Measurements from ENCODE around the gene POU6F2.

The POU6F2 gene

DNA sequence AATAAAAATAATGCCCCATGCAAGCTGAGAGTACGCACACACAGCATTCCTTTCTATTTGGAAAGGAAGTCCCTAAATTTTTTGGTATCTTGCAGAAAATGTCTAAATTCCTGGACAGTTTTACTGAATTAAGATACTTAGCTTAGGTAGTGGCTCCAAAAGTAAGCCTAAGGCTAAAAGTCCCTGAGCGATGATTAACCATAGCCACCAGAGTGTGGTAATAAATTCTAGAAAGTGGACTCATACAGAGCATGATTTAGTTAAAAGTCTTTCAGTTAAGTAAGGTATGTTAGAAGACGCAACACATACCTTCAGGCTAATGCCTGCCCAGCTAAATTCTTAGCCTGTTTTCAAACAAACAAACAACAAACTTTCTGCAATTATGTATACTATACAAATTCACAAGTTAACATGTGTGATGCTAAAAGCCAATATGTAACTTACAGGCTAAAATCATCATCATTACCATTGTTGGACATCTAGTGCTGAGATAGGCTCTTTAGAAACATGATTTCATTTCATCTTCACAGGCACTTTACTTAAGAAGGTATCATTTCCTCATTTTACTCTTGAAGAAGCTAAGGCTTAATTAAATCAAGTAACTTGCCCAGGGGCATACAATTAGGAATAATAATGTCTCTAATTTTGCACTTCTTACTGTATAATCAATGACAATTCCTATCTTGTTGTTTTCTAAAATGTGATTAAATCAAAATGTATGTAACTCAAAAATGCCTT lies 327.1 kb downstream of the POU6F2 start:
- no peak overlapping the region for H3K27ac ChIP-seq
- TF ChIP-seq, protein P1, sequence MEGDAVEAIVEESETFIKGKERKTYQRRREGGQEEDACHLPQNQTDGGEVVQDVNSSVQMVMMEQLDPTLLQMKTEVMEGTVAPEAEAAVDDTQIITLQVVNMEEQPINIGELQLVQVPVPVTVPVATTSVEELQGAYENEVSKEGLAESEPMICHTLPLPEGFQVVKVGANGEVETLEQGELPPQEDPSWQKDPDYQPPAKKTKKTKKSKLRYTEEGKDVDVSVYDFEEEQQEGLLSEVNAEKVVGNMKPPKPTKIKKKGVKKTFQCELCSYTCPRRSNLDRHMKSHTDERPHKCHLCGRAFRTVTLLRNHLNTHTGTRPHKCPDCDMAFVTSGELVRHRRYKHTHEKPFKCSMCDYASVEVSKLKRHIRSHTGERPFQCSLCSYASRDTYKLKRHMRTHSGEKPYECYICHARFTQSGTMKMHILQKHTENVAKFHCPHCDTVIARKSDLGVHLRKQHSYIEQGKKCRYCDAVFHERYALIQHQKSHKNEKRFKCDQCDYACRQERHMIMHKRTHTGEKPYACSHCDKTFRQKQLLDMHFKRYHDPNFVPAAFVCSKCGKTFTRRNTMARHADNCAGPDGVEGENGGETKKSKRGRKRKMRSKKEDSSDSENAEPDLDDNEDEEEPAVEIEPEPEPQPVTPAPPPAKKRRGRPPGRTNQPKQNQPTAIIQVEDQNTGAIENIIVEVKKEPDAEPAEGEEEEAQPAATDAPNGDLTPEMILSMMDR (IDR thresholded peaks at IDR 0.05), result no peak
- TF ChIP-seq ZFX (IDR thresholded peaks at IDR 0.05; ENCODE audit: borderline replicate concordance), result no peak

DNA sequence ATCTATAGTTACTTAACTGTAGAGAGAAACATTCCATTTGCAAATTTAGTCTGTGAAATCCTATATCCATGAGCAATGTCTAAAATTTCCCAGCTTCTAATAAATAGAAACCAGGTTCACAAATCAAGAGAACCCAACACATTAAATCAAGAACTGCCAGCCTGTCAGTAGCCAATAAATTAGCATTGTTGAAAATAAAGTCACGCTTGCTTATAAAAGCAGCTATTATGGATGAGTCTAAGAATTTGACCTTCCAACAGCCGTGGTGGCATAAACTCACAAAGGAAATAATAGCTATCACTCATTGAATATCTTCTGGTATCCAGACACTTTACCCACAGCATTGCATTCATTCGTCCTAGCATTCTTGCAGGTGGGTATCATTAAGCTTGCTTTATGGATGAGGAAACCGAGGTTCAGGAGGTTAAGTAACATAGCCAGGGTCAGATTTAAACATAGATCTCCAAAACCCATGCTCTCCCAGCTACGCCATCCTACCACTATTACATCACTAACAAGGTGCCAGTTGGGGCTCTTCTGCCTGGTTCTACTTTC lies 328.4 kb downstream of the POU6F2 start:
- TF ChIP-seq, protein P1 (IDR thresholded peaks at IDR 0.05), result no peak
- TF ChIP-seq ZFX (IDR thresholded peaks at IDR 0.05; ENCODE audit: borderline replicate concordance), result no peak
- no peak overlapping the region for H3K27ac ChIP-seq

DNA sequence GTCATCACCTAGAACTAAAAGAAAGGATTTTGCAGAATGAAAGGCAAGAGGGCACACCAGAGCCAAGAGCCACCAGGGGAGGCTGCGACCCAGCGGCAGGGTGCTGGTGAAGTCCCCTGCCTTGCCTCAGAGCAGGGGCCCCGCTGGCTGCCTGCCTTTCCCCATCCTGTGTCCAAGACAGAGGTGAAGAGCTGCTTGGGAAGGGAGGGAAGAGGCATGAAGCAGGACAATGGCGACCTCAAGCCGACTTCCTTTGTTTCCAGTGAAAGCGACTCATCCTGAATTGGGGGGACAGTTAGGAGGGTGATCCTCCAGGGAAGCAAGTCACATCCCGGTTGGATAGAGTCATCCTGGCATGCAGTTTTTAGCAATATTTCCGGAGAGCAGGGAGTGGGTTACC lies 333.0 kb downstream of the POU6F2 start:
- H3K27ac ChIP-seq, result no peak overlapping the region
- TF ChIP-seq ZFX (IDR thresholded peaks at IDR 0.05; ENCODE audit: borderline replicate concordance), result no peak
- TF ChIP-seq, protein P1 (IDR thresholded peaks at IDR 0.05), result no peak

GRCh38 chr7:39312254-39312989 lies 334.7 kb downstream of the POU6F2 start:
- TF ChIP-seq, protein P1 (IDR thresholded peaks at IDR 0.05), result no peak
- no peak for TF ChIP-seq ZFX (IDR thresholded peaks at IDR 0.05; ENCODE audit: borderline replicate concordance)
- H3K27ac ChIP-seq, result no peak overlapping the region

DNA sequence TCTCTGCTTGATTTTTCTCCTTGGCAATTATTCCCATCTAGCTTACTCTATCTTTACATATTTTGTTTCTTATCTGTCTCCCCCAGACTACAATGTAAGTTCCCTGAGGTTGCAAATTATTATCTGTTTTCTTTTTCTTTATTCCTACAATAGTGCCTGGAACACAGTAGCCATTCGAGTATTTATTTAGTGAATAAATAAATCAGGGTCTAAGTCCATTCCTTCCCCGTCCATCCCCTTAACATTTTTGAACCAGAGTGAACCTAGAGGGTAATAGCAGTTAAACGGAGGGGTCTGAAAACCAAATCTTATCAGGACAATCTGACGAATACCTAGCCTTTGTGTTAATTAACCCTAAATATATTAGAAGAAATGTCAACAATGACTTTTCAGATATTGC lies 335.7 kb downstream of the POU6F2 start:
- no peak overlapping the region for H3K27ac ChIP-seq
- TF ChIP-seq, protein P1 (IDR thresholded peaks at IDR 0.05), result no peak
- no peak for TF ChIP-seq ZFX (IDR thresholded peaks at IDR 0.05; ENCODE audit: borderline replicate concordance)

DNA sequence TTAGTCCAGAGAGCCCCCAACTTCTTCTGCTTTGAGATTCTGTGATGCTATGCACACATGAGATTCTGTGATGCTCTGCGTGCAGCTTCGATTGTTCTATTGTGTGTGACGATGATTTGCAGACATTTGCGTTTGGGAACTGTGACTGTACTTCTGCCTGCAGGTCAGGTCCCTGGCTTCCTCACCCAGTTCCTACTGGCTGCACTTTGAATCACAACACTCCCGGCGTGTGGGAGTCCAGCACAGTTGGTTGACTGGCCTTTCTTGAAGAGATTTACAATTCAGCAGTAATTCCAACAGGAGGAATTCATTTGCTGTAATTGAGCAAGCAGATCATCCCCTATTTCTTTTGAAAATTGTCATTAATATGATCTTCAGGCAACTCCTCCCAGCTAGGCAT lies 336.3 kb downstream of the POU6F2 start:
- TF ChIP-seq, protein P1 (IDR thresholded peaks at IDR 0.05), result no peak
- no peak for TF ChIP-seq ZFX (IDR thresholded peaks at IDR 0.05; ENCODE audit: borderline replicate concordance)
- no peak overlapping the region for H3K27ac ChIP-seq

GRCh38 chr7:39317107-39317506 lies 339.4 kb downstream of the POU6F2 start:
- no peak for TF ChIP-seq ZFX (IDR thresholded peaks at IDR 0.05; ENCODE audit: borderline replicate concordance)
- TF ChIP-seq, protein P1 (IDR thresholded peaks at IDR 0.05), result no peak

More at GRCh38 chr7:39317107-39317506, 339.4 kb downstream of the POU6F2 start:
- H3K27ac ChIP-seq, result no peak overlapping the region

All from 22Rv1 (cell line).